ENCODE measurements around the gene UNC13A. TPM values are rescaled to one million over a fixed set of nuclear protein-coding genes. Genes with fewer than 3 reads are reported as not detected.
"Not testable (repeated sequence)": the region's sequence is repeated elsewhere in the genome, so short reads cannot be mapped to it uniquely, and the experiment has no call there.

UNC13A gene
- total RNA-seq, 1 donor from 2014 or later: 3.9 TPM

DNA sequence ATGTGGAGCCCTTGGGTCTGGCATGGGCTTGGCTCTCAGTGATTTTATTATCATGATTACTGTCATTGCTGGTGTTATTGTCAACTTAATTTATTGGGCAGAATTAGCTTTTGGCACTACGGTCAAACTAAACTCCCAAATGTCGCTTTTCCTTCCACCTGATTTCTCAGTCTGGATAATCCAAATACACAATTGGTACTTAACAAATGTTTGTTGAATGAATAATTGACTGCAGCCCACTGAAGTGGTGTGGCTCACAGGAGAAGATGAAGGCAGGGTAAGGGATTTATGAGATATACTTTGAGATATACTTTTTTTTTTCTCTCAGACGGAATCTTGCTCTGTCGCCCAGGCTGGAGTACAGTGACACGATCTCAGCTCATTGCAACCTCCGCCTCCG, 131.2 kb downstream of the UNC13A start:
- Mint-ChIP-seq H3K4me3 (ENCODE audit: low read depth) (peak overlapping the region; percentile 77), H3K27me3 (no peaks in the 10 kb centered on the region), H3K36me3 (ENCODE audit: insufficient read depth) (peaks cover 10% of the 10 kb centered on the region), H3K4me1 (ENCODE audit: low read depth) (no peaks in the 10 kb centered on the region), H3K27ac (no peak overlapping the region), H3K9me3 (ENCODE audit: low read depth) (no peaks in the 10 kb centered on the region)
- TF ChIP-seq, protein P1, sequence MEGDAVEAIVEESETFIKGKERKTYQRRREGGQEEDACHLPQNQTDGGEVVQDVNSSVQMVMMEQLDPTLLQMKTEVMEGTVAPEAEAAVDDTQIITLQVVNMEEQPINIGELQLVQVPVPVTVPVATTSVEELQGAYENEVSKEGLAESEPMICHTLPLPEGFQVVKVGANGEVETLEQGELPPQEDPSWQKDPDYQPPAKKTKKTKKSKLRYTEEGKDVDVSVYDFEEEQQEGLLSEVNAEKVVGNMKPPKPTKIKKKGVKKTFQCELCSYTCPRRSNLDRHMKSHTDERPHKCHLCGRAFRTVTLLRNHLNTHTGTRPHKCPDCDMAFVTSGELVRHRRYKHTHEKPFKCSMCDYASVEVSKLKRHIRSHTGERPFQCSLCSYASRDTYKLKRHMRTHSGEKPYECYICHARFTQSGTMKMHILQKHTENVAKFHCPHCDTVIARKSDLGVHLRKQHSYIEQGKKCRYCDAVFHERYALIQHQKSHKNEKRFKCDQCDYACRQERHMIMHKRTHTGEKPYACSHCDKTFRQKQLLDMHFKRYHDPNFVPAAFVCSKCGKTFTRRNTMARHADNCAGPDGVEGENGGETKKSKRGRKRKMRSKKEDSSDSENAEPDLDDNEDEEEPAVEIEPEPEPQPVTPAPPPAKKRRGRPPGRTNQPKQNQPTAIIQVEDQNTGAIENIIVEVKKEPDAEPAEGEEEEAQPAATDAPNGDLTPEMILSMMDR (IDR thresholded peaks at IDR 0.05; ENCODE audit: unreplicated experiment): no peak
- DNase-seq (ENCODE audit: low spot score, unreplicated experiment): no peak

DNA sequence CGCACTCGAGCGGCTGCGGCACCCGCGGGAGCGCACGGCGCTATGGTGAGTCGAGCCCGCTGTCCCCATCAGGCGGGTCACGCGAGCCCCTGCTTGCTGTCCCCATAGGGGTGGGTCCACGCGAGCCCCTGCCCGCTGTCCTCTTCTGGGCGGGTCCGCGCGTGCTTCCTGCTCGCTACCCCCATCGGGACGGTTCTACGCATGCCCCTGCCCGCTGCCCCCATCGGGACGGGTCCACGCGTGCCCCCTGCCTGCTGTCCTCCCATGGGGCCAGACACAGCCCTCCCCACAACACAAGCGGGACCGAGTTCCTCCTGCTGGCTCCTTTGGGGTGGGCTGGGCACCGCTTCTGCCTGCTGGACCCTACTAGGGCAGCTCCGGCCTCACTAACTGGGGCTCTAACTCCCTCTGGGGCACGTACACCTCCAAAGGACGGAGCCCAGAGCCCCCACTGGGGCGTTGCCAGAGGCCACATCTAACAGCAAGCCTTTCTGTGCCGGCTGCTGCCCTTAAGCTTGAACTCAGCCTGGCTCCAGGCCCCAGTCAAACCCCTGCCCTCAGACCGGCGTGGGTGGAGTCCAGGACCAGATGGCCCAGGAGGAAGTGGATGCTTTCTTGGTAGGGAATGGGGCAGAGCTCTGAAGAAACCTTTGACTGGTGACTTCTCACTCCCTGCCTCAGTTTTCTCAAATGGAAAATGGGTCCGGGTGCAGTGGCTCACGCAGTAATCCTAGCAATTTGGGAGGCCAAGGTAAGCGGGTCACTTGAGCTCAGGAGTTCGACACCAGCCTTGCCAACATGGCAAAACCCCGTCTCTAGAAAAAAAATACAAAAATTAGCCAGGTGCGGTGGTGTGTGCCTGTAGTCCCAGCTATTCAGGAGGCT, 132.0 kb downstream of the UNC13A start:
- DNase-seq (ENCODE audit: low spot score, unreplicated experiment): no peak
- no peaks in the 10 kb centered on the region for H3K9me3 Mint-ChIP-seq (ENCODE audit: low read depth)
- H3K27me3 Mint-ChIP-seq: no peaks in the 10 kb centered on the region
- TF ChIP-seq, protein P1 (IDR thresholded peaks at IDR 0.05; ENCODE audit: unreplicated experiment): no peak
- peaks cover 7% of the 10 kb centered on the region for H3K36me3 Mint-ChIP-seq (ENCODE audit: insufficient read depth)
- no peaks in the 10 kb centered on the region for H3K4me1 Mint-ChIP-seq (ENCODE audit: low read depth)
- peak overlapping the region; percentile 77 for H3K4me3 Mint-ChIP-seq (ENCODE audit: low read depth)
- no peak overlapping the region for H3K27ac Mint-ChIP-seq

DNA sequence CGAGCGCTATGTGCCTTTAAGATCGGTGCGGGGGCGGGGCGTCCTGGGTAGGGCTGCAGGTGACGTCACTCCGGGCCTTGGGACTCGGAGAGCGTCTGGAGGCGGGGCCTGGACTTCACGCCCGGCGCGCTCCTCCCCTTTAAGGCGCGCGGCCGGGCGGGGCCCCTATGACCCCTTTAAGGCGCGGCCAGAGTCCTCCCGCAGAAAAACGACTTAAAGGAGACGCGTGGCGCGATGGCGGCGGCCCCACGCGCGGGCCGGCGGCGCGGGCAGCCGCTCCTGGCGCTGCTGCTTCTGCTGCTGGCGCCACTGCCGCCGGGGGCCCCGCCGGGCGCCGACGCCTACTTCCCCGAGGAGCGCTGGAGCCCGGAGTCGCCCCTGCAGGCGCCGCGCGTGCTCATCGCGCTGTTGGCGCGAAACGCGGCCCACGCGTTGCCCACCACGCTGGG, 132.7 kb downstream of the UNC13A start, which contains the start of gene COLGALT1:
TSS of gene COLGALT1 (plus strand) at position 170 of the 449 bp plus-strand sequence. CDS start at position 235, 65 bp downstream.
- H3K27ac Mint-ChIP-seq: peak within 1 kb of the TSS; percentile 62
- peak; percentile 92 for DNase-seq (ENCODE audit: low spot score, unreplicated experiment)
- H3K4me1 Mint-ChIP-seq (ENCODE audit: low read depth): no peaks in the 10 kb centered on the region
- TF ChIP-seq, protein P1 (IDR thresholded peaks at IDR 0.05; ENCODE audit: unreplicated experiment): no peak
- no peaks in the 10 kb centered on the region for H3K9me3 Mint-ChIP-seq (ENCODE audit: low read depth)
- H3K4me3 Mint-ChIP-seq (ENCODE audit: low read depth): peak within 1 kb of the TSS; percentile 77
- H3K27me3 Mint-ChIP-seq: no peaks in the 10 kb centered on the region
- H3K36me3 Mint-ChIP-seq (ENCODE audit: insufficient read depth): peaks cover 7% of the 10 kb centered on the region

DNA sequence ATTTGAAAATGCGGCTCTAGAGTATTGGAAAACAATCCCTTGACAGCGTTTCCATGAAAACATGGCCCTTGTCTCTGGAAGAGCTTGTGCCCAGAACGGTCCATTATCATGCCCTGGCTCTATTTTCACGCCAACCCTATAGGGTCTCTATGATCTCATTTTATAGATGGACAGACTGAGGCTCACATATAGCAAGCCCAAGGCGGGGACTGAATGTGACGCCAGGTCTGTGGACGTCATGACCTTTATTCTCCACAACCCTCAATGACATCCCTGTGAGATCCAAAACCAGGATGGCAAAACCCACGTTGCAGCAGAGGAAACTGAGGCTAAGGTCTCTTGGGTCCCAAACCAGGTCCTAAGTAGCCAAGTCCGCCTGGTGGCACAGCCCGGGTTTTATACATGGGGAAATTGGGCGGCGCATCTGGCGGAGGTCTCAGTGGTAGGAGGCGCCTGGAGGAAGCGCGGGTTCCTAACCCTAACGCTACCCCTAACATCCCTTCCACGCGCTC, 133.1 kb downstream of the UNC13A start:
- peak overlapping the region; percentile 77 for H3K4me3 Mint-ChIP-seq (ENCODE audit: low read depth)
- H3K27ac Mint-ChIP-seq: peak overlapping the region; percentile 62
- peaks cover 3% of the 10 kb centered on the region for H3K36me3 Mint-ChIP-seq (ENCODE audit: insufficient read depth)
- H3K9me3 Mint-ChIP-seq (ENCODE audit: low read depth): no peaks in the 10 kb centered on the region
- TF ChIP-seq, protein P1 (IDR thresholded peaks at IDR 0.05; ENCODE audit: unreplicated experiment): no peak
- DNase-seq (ENCODE audit: low spot score, unreplicated experiment): no peak
- no peaks in the 10 kb centered on the region for H3K27me3 Mint-ChIP-seq
- H3K4me1 Mint-ChIP-seq (ENCODE audit: low read depth): no peaks in the 10 kb centered on the region

DNA sequence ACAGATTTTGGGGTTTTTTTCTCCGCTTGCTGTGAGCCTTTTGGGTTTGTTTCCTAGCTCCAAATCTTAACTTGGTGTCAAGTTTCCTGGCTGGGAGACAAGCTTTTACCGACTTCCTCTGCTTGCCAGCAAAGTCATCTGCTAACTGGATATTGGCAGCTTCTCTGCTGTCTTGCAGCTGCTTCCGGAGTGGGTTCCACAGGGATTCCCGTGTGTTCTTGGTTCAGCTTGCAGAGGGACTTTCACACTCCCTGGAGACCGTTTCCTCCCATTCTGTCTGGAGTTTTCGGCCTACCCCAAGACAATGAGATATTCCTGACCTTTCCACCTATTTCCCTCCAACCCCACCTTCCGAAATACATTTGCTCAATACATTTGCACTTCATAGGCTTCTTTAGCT, 134.9 kb downstream of the UNC13A start:
- DNase-seq (ENCODE audit: low spot score, unreplicated experiment): no peak
- TF ChIP-seq, protein P1 (IDR thresholded peaks at IDR 0.05; ENCODE audit: unreplicated experiment): no peak
- no peaks in the 10 kb centered on the region for H3K27me3 Mint-ChIP-seq
- no peaks in the 10 kb centered on the region for H3K4me1 Mint-ChIP-seq (ENCODE audit: low read depth)
- H3K9me3 Mint-ChIP-seq (ENCODE audit: low read depth): no peaks in the 10 kb centered on the region
- H3K4me3 Mint-ChIP-seq (ENCODE audit: low read depth): no peak overlapping the region
- H3K27ac Mint-ChIP-seq: no peak overlapping the region
- H3K36me3 Mint-ChIP-seq (ENCODE audit: insufficient read depth): no peaks in the 10 kb centered on the region

DNA sequence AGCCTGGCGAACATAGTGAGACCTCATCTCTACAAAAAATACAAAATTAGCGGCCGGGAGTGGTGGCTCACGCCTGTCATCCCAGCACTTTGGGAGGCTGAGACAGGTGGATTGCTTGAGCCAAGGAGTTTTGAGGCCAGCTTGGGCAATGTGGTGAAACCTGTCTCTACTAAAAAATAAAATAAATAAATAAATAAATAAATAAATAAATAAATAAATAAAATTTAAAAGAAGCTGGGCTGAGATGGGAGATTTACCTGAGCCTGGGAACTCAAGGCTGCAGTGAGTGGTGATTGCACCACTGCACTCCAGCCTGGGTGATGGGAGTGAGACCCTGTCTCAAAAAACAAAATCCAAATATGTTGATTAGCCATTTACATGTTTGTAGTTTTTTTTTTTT, 135.4 kb downstream of the UNC13A start:
- not testable (repeated sequence) for H3K9me3 Mint-ChIP-seq (ENCODE audit: low read depth); H3K4me1 Mint-ChIP-seq (ENCODE audit: low read depth); H3K36me3 Mint-ChIP-seq (ENCODE audit: insufficient read depth); H3K27me3 Mint-ChIP-seq; DNase-seq (ENCODE audit: low spot score, unreplicated experiment); H3K27ac Mint-ChIP-seq; H3K4me3 Mint-ChIP-seq (ENCODE audit: low read depth)
